Lung (tissue), 12 donors: ENCODE data around the gene HNRNPA0. TPM values are rescaled to one million over a fixed set of nuclear protein-coding genes. Genes with fewer than 3 reads are reported as not detected.

Experiments
- ATAC-seq: fragments of 200-7000 bp; cut with Tn5 transposase; one replicate; pipeline ENCODE4 v1.9.1; 2020; ENCODE audit warnings: moderate number of reproducible peaks; ENCODE audit not compliant: insufficient read depth, low FRiP score
- DNase-seq, 3 donors: peaks; one replicate each; pipeline ENCODE4 v3.0.0-alpha.2; 2013 to 2017
- H3K27ac ChIP-seq, 2 donors: one replicate each; pipeline ENCODE4 v1.5.1; 2013; ENCODE audit warnings: mild to moderate bottlenecking in 2 of 2, moderate library complexity in 2 of 2, control low read depth in 1 of 2, inconsistent platforms in 1 of 2, low read depth in 1 of 2, low read length in 1 of 2
- H3K27me3 ChIP-seq, 3 donors: one replicate each; pipeline ENCODE4 v1.5.1; 2013; ENCODE audit warnings: low read length in 2 of 3; ENCODE audit not compliant: control insufficient read depth in 3 of 3, insufficient read depth in 3 of 3
- H3K36me3 ChIP-seq, 4 donors: one replicate each; pipeline ENCODE4 v1.5.1; 2013; ENCODE audit warnings: low read length in 4 of 4, mild to moderate bottlenecking in 1 of 4, moderate library complexity in 1 of 4; ENCODE audit not compliant: control insufficient read depth in 4 of 4, insufficient read depth in 4 of 4
- H3K4me1 ChIP-seq, 5 donors: one replicate each; pipeline ENCODE4 v1.5.1; 2013; ENCODE audit warnings: low read length in 5 of 5, mild to moderate bottlenecking in 2 of 5, moderate library complexity in 1 of 5; ENCODE audit not compliant: control insufficient read depth in 5 of 5, insufficient read depth in 5 of 5
- H3K4me3 ChIP-seq: one replicate; pipeline ENCODE4 v1.5.1; 2013; ENCODE audit warnings: mild to moderate bottlenecking, control low read depth, moderate library complexity
- H3K9ac ChIP-seq, 2 donors: one replicate each; pipeline ENCODE4 v1.5.1; 2013; ENCODE audit warnings: low read length in 2 of 2, control low read depth in 1 of 2; ENCODE audit not compliant: insufficient read depth in 1 of 2
- H3K9me3 ChIP-seq, 4 donors: one replicate each; pipeline ENCODE4 v1.5.1; 2013; ENCODE audit warnings: low read length in 3 of 4, mild to moderate bottlenecking in 1 of 4, moderate library complexity in 1 of 4; ENCODE audit not compliant: control insufficient read depth in 4 of 4, insufficient read depth in 3 of 4
- CTCF ChIP-seq: IDR thresholded peaks from 2 replicates; pipeline ENCODE4 v1.5.1; 2012; ENCODE audit warnings: mild to moderate bottlenecking; ENCODE audit errors: control extremely low read depth, extremely low read depth
- WGBS, 2 donors: extraction: QIAGEN DNeasy Blood & Tissue Kit; methylation state at CpG; one replicate each; pipeline ENCODE4 v1.1.7; 2013; 5-methylcytosine and 5-hydroxymethylcytosine counted together
- polyA plus RNA-seq, 2 donors: library from polyadenylated mRNA; stranded (reverse); fragments of 200-250 nt; gene quantifications; one replicate each; pipeline ENCODE4 v1.2.1, GENCODE V29; 2013
- total RNA-seq, 2 donors: library from RNA; depleted of rRNA in 1 of 2; stranded (reverse); fragments of >200 nt in 1 of 2; gene quantifications; one replicate each; pipeline ENCODE4 v1.2.1, GENCODE V29; 2014 to 2021
- donor health status: control.
- donor health status: control.
- donor health status: Bipolar disorder and iron deficiency.
- donor health status: healthy.
- donor health status: DM: yes; HTN: yes; CAD: no.

HNRNPA0 gene
- total and polyA plus RNA-seq, 4 donors: 21.5 to 29.0 (median 25.1) TPM

GRCh38 chr5:137760294-137760693, 6.1 kb upstream of the HNRNPA0 start:
- Histone ChIP-seq H3K4me3 (no peak overlapping the region), H3K36me3 (no peaks in the 10 kb centered on the region), H3K4me1 (no peaks in the 10 kb centered on the region), H3K9me3 (no peaks in the 10 kb centered on the region), H3K27ac (no peak overlapping the region), H3K27me3 (no peaks in the 10 kb centered on the region), H3K9ac (no peak overlapping the region)
- DNase-seq: no peak
- WGBS, 2 donors: 97 to 99% methylated on average over 4 of the region's 4 CpGs
- ATAC-seq: no peak
- TF ChIP-seq CTCF: no peak

- no peak for DNase-seq
- no peak for ATAC-seq
- TF ChIP-seq CTCF: no peak
- Histone ChIP-seq H3K27me3 (no peaks in the 10 kb centered on the region), H3K36me3 (peaks cover 0 to 2% (median 0%) of the 10 kb centered on the region in 4 donors), H3K4me1 (no peaks in the 10 kb centered on the region), H3K4me3 (no peak overlapping the region), H3K27ac (no peak overlapping the region), H3K9me3 (no peaks in the 10 kb centered on the region), H3K9ac (no peak overlapping the region)
- 75 to 89% methylated on average over 6 of the region's 6 CpGs for WGBS, 2 donors
These were observed 4.6 kb upstream of the HNRNPA0 start for GRCh38 chr5:137758715-137759306.

- Histone ChIP-seq H3K9ac (no peak overlapping the region), H3K36me3 (peaks cover 0 to 8% (median 0%) of the 10 kb centered on the region in 4 donors), H3K27ac (no peak overlapping the region), H3K27me3 (no peaks in the 10 kb centered on the region), H3K4me3 (no peak overlapping the region), H3K9me3 (no peaks in the 10 kb centered on the region), H3K4me1 (no peaks in the 10 kb centered on the region)
- ATAC-seq (no peak), DNase-seq (no peak)
- 89 to 92% methylated on average over 4 of the region's 4 CpGs for WGBS, 2 donors
- TF ChIP-seq CTCF: no peak
These were observed 4.0 kb upstream of the HNRNPA0 start for GRCh38 chr5:137758121-137758520.

- Histone ChIP-seq H3K4me1 (no peaks in the 10 kb centered on the region), H3K27ac (no peak overlapping the region), H3K36me3 (peaks cover 0 to 12% (median 1%) of the 10 kb centered on the region in 4 donors), H3K27me3 (no peaks in the 10 kb centered on the region), H3K9ac (no peak overlapping the region), H3K9me3 (no peaks in the 10 kb centered on the region), H3K4me3 (no peak overlapping the region)
- DNase-seq: no peak
- TF ChIP-seq CTCF: no peak
- ATAC-seq: no peak
- 93 to 94% methylated on average over 5 of the region's 5 CpGs for WGBS, 2 donors
These were observed 3.5 kb upstream of the HNRNPA0 start for GRCh38 chr5:137757634-137758033.
